IPS-20b (cell line): ENCODE measurements around the gene ABCB8.

ENCODE experiments used
- H3K27ac ChIP-seq: one replicate; pipeline ENCODE4 v1.5.1; 2013; ENCODE audit warnings: low read length
- H3K27me3 ChIP-seq: 2 replicates; pipeline ENCODE4 v1.6.1; 2013; ENCODE audit warnings: mild to moderate bottlenecking, low read length, inconsistent platforms; ENCODE audit not compliant: insufficient read depth
- H3K36me3 ChIP-seq: 2 replicates; pipeline ENCODE4 v1.6.1; 2013; ENCODE audit warnings: low read depth, mild to moderate bottlenecking, inconsistent platforms, low read length, moderate library complexity; ENCODE audit not compliant: insufficient read depth
- H3K4me1 ChIP-seq: 2 replicates; pipeline ENCODE4 v1.6.1; 2013; ENCODE audit warnings: mild to moderate bottlenecking, control low read depth, inconsistent platforms, low read length, moderate library complexity; ENCODE audit not compliant: insufficient read depth
- H3K4me3 ChIP-seq: 2 replicates; pipeline ENCODE4 v1.5.1; 2013; ENCODE audit warnings: mild to moderate bottlenecking, low read length, inconsistent platforms
- H3K9ac ChIP-seq: 2 replicates; pipeline ENCODE4 v1.6.1; 2013; ENCODE audit warnings: low read depth, mild to moderate bottlenecking, inconsistent platforms, low read length, moderate library complexity
- H3K9me3 ChIP-seq: 2 replicates; pipeline ENCODE4 v1.6.1; 2013; ENCODE audit warnings: mild to moderate bottlenecking, low read depth, low read length, inconsistent platforms; ENCODE audit not compliant: insufficient read depth

ABCB8 gene

GRCh38 chr7:150999001-150999400 is 29.2 kb upstream of the ABCB8 start:
- Histone ChIP-seq H3K9ac (no peak overlapping the region), H3K4me1 (no peaks in the 10 kb centered on the region), H3K36me3 (no peaks in the 10 kb centered on the region), H3K9me3 (no peaks in the 10 kb centered on the region), H3K27me3 (no peaks in the 10 kb centered on the region), H3K4me3 (no peak overlapping the region), H3K27ac (no peak overlapping the region)

GRCh38 chr7:150999497-151000230 is 28.6 kb upstream of the ABCB8 start:
- no peaks in the 10 kb centered on the region for H3K9me3 ChIP-seq
- H3K36me3 ChIP-seq, result no peaks in the 10 kb centered on the region
- H3K4me3 ChIP-seq, result no peak overlapping the region
- H3K9ac ChIP-seq, result no peak overlapping the region
- no peaks in the 10 kb centered on the region for H3K4me1 ChIP-seq
- H3K27ac ChIP-seq, result no peak overlapping the region
- H3K27me3 ChIP-seq, result no peaks in the 10 kb centered on the region

GRCh38 chr7:151000897-151001495 is 27.3 kb upstream of the ABCB8 start:
- H3K36me3 ChIP-seq, result no peaks in the 10 kb centered on the region
- no peak overlapping the region for H3K27ac ChIP-seq
- H3K9me3 ChIP-seq, result no peaks in the 10 kb centered on the region
- no peaks in the 10 kb centered on the region for H3K4me1 ChIP-seq
- H3K9ac ChIP-seq, result no peak overlapping the region
- H3K4me3 ChIP-seq, result no peak overlapping the region
- H3K27me3 ChIP-seq, result no peaks in the 10 kb centered on the region

GRCh38 chr7:151001546-151001945 is 26.7 kb upstream of the ABCB8 start:
- Histone ChIP-seq H3K27ac (no peak overlapping the region), H3K4me1 (no peaks in the 10 kb centered on the region), H3K9ac (no peak overlapping the region), H3K9me3 (no peaks in the 10 kb centered on the region), H3K4me3 (no peak overlapping the region), H3K27me3 (no peaks in the 10 kb centered on the region), H3K36me3 (no peaks in the 10 kb centered on the region)

GRCh38 chr7:151003572-151003971 is 24.7 kb upstream of the ABCB8 start:
- peaks cover 3% of the 10 kb centered on the region; the same call in 1 of the 2 replicates for H3K4me1 ChIP-seq
- no peak overlapping the region for H3K27ac ChIP-seq
- H3K27me3 ChIP-seq, result no peaks in the 10 kb centered on the region
- no peak overlapping the region for H3K9ac ChIP-seq
- H3K9me3 ChIP-seq, result no peaks in the 10 kb centered on the region
- H3K4me3 ChIP-seq, result no peak overlapping the region
- no peaks in the 10 kb centered on the region for H3K36me3 ChIP-seq

- Histone ChIP-seq H3K27ac (no peak overlapping the region), H3K27me3 (no peaks in the 10 kb centered on the region), H3K4me1 (peaks cover 13% of the 10 kb centered on the region; the same call in 1 of the 2 replicates), H3K4me3 (no peak overlapping the region), H3K36me3 (no peaks in the 10 kb centered on the region), H3K9ac (no peak overlapping the region), H3K9me3 (no peaks in the 10 kb centered on the region)
Measured at GRCh38 chr7:151005566-151005965, 22.7 kb upstream of the ABCB8 start.

- Histone ChIP-seq H3K27ac (no peak overlapping the region), H3K9me3 (no peaks in the 10 kb centered on the region), H3K27me3 (no peaks in the 10 kb centered on the region; the same call in none of the 2 replicates), H3K36me3 (no peaks in the 10 kb centered on the region), H3K4me3 (no peak overlapping the region), H3K9ac (no peak overlapping the region), H3K4me1 (peaks cover 16% of the 10 kb centered on the region; the same call in 1 of the 2 replicates)
Measured at GRCh38 chr7:151006590-151007300, 21.5 kb upstream of the ABCB8 start.

- no peaks in the 10 kb centered on the region for H3K9me3 ChIP-seq
- peaks cover 17% of the 10 kb centered on the region; the same call in 1 of the 2 replicates for H3K4me1 ChIP-seq
- no peak overlapping the region for H3K27ac ChIP-seq
- H3K27me3 ChIP-seq, result peaks cover 4% of the 10 kb centered on the region
- no peaks in the 10 kb centered on the region for H3K36me3 ChIP-seq
- H3K9ac ChIP-seq, result no peak overlapping the region
- no peak overlapping the region for H3K4me3 ChIP-seq
Measured at GRCh38 chr7:151007469-151007898, 20.8 kb upstream of the ABCB8 start.

- no peaks in the 10 kb centered on the region for H3K9me3 ChIP-seq
- H3K36me3 ChIP-seq, result no peaks in the 10 kb centered on the region
- H3K4me3 ChIP-seq, result peak overlapping the region; percentile 11; the same call in 1 of the 2 replicates
- H3K27ac ChIP-seq, result no peak overlapping the region
- no peak overlapping the region for H3K9ac ChIP-seq
- peaks cover 10% of the 10 kb centered on the region for H3K27me3 ChIP-seq
- peaks cover 19% of the 10 kb centered on the region; the same call in 1 of the 2 replicates for H3K4me1 ChIP-seq
Measured at GRCh38 chr7:151008143-151008510, 20.1 kb upstream of the ABCB8 start.

- peaks cover 12% of the 10 kb centered on the region for H3K27me3 ChIP-seq
- H3K27ac ChIP-seq, result no peak overlapping the region
- peaks cover 19% of the 10 kb centered on the region; the same call in 1 of the 2 replicates for H3K4me1 ChIP-seq
- H3K4me3 ChIP-seq, result peak overlapping the region; percentile 11; the same call in 1 of the 2 replicates
- no peaks in the 10 kb centered on the region for H3K36me3 ChIP-seq
- H3K9ac ChIP-seq, result no peak overlapping the region
- H3K9me3 ChIP-seq, result no peaks in the 10 kb centered on the region
Measured at GRCh38 chr7:151008511-151009323, 19.5 kb upstream of the ABCB8 start.

- Histone ChIP-seq H3K27me3 (peaks cover 12% of the 10 kb centered on the region), H3K9ac (no peak overlapping the region; the same call in 1 of the 2 replicates), H3K27ac (no peak overlapping the region), H3K4me3 (no peak overlapping the region), H3K36me3 (no peaks in the 10 kb centered on the region), H3K9me3 (no peaks in the 10 kb centered on the region), H3K4me1 (peaks cover 19% of the 10 kb centered on the region; the same call in 1 of the 2 replicates)
Measured at GRCh38 chr7:151009327-151010036, 18.8 kb upstream of the ABCB8 start.
